GM12878 (cell line): ENCODE measurements around the gene SRSF1. TPM values are rescaled to one million over a fixed set of nuclear protein-coding genes. Genes with fewer than 3 reads are reported as not detected.

ENCODE experiments used
- ATAC-seq: fragments of 200-7000 bp; cut with Tn5 transposase; 3 replicates; pipeline ENCODE4 v1.9.1; 2020; ENCODE audit warnings: mild to moderate bottlenecking, moderate library complexity
- BruUV-seq: library from RNA; stranded (reverse); fragments of 400-500 nt; replicated peaks from 2 replicates; lab custom pipeline; 2021; lab: Mats Ljungman, UMichigan
- CTCF ChIA-PET: fragments of 300-600 bp; sonication (Branson Sonifier 250); formaldehyde crosslinking; extraction: SDS; loops from one replicate; lab custom pipeline; 2021; ENCODE audit warnings: inconsistent platforms; lab: Yijun Ruan, JAX
- POLR2A ChIA-PET: fragments of 350-600 bp; formaldehyde crosslinking; extraction: SDS; loops from one replicate; lab custom pipeline; 2021; ENCODE audit warnings: inconsistent platforms; lab: Charles Lee
- RAD21 ChIA-PET: fragments of 300-600 bp; sonication (Branson Sonifier 250); formaldehyde crosslinking; loops from one replicate; lab custom pipeline; 2023; ENCODE audit warnings: antibody characterized with exemption; ENCODE audit not compliant: unreplicated experiment; lab: Charles Lee
- SMC1A ChIA-PET: fragments of 300-600 bp; sonication (Branson Sonifier 250); formaldehyde crosslinking; loops from one replicate; lab custom pipeline; 2023; ENCODE audit not compliant: unreplicated experiment, uncharacterized antibody; lab: Charles Lee
- DNase-seq: peaks from one replicate; pipeline ENCODE4 v3.0.0-alpha.2; 2011; ENCODE audit warnings: low read depth, low spot score
- FAIRE-seq: peaks from 3 replicates; lab custom pipeline; 2011; peaks lifted over from hg19 to GRCh38; lab: Jason Lieb, UNC
- H2AFZ ChIP-seq: 2 replicates; pipeline ENCODE4 v1.6.0; 2011; ENCODE audit warnings: low read depth, low read length, control low read depth; ENCODE audit not compliant: control insufficient read depth
- H3K27ac ChIP-seq: 2 replicates; pipeline ENCODE4 v1.5.1; 2011; ENCODE audit warnings: control low read depth; ENCODE audit not compliant: control insufficient read depth, insufficient read depth
- H3K27me3 ChIP-seq, 2 experiments: replicated peaks in 1 of 2; 2 replicates each; pipeline versions ENCODE4 v1.6.0 to v1.6.1; 2011; ENCODE audit warnings: low read length in 1 of 2; ENCODE audit not compliant: control insufficient read depth in 2 of 2, insufficient read depth in 2 of 2
- H3K36me3 ChIP-seq, 2 experiments: 2 replicates each; pipeline ENCODE4 v1.5.1; 2011; ENCODE audit warnings: low read length in 1 of 2; ENCODE audit not compliant: control insufficient read depth in 2 of 2, insufficient read depth in 2 of 2
- H3K4me1 ChIP-seq: 2 replicates; pipeline ENCODE4 v1.6.1; 2011; ENCODE audit warnings: mild to moderate bottlenecking, low read length, moderate library complexity, mixed read lengths; ENCODE audit not compliant: control insufficient read depth, insufficient read depth
- H3K4me2 ChIP-seq: 2 replicates; pipeline ENCODE4 v1.6.0; 2011; ENCODE audit warnings: control low read depth; ENCODE audit not compliant: control insufficient read depth, insufficient read depth
- H3K4me3 ChIP-seq: fragments of 200-600 bp; sonication (generic); 2 replicates; pipeline ENCODE4 v1.5.1; 2016
- H3K79me2 ChIP-seq: 2 replicates; pipeline ENCODE4 v1.6.0; 2011; ENCODE audit warnings: low read length; ENCODE audit not compliant: control insufficient read depth, insufficient read depth
- H3K9ac ChIP-seq: 2 replicates; pipeline ENCODE4 v1.8.0; 2011; ENCODE audit warnings: low read length, control low read depth, mixed read lengths; ENCODE audit not compliant: control insufficient read depth, insufficient read depth
- H3K9me3 ChIP-seq: replicated peaks from 3 replicates; pipeline ENCODE4 v1.5.1; 2011; ENCODE audit warnings: mild to moderate bottlenecking, low read length; ENCODE audit not compliant: control insufficient read depth, insufficient read depth
- H4K20me1 ChIP-seq: 2 replicates; pipeline ENCODE4 v1.6.0; 2011; ENCODE audit not compliant: control insufficient read depth, insufficient read depth
- BCL11A ChIP-seq: IDR thresholded peaks from 2 replicates; pipeline ENCODE4 v1.6.1; 2011; ENCODE audit warnings: low read depth, low read length
- CREM ChIP-seq: IDR thresholded peaks from 2 replicates; pipeline ENCODE4 v1.6.1; 2014; ENCODE audit warnings: antibody characterized with exemption, low read depth
- EED ChIP-seq: sonication (generic); IDR thresholded peaks from 2 replicates; pipeline ENCODE4 v1.6.1; 2016; ENCODE audit warnings: antibody characterized with exemption, low read depth
- FOXK2 ChIP-seq: fragments of 450-650 bp; IDR thresholded peaks from 2 replicates; pipeline ENCODE4 v1.6.1; 2017; ENCODE audit warnings: mild to moderate bottlenecking, moderate library complexity
- HDGF ChIP-seq: fragments of 450-650 bp; IDR thresholded peaks from 2 replicates; pipeline ENCODE4 v1.6.1; 2016; ENCODE audit warnings: antibody characterized with exemption
- MEF2B ChIP-seq: fragments of 450-650 bp; IDR thresholded peaks from 2 replicates; pipeline ENCODE4 v1.6.1; 2018; ENCODE audit warnings: mild to moderate bottlenecking, moderate library complexity; ENCODE audit not compliant: partially characterized antibody, poor library complexity, severe bottlenecking
- NBN ChIP-seq: fragments of 450-650 bp; IDR thresholded peaks from 2 replicates; pipeline ENCODE4 v1.6.1; 2016
- PAX8 ChIP-seq: fragments of 450-650 bp; IDR thresholded peaks from 2 replicates; pipeline ENCODE4 v1.6.1; 2017; ENCODE audit warnings: mild to moderate bottlenecking, moderate library complexity
- RFX5 ChIP-seq: IDR thresholded peaks from 2 replicates; pipeline ENCODE4 v1.6.1; 2011; ENCODE audit warnings: low read depth, low read length, improper control_type of control experiment
- WGBS: methylation state at CpG from one replicate; pipeline ENCODE4 v1.1.6; 2016; ENCODE audit warnings: low lambda C conversion rate; ENCODE audit not compliant: insufficient replicate concordance, insufficient coverage; ENCODE audit errors: missing lambda C conversion rate; 5-methylcytosine and 5-hydroxymethylcytosine counted together
- in situ Hi-C: fragments of 300-500 bp; cut with MboI; formaldehyde crosslinking; loops from 9 replicates; pipeline ENCODE4 v1.14.3; 2018; ENCODE audit warnings: mixed read lengths
- intact Hi-C: fragments of 100-400 bp; cut with micrococcal nuclease; formaldehyde crosslinking; loops from one replicate; pipeline ENCODE4 v1.14.2; 2022; ENCODE audit not compliant: unreplicated experiment
- polyA plus RNA-seq, 11 experiments: library from polyadenylated mRNA; depleted of rRNA in 4 of 11; unstranded in 6 of 11; stranded (reverse) in 5 of 11; fragments of >200 nt; fragmentation: Nextera tagmentation in 4 of 11; fragmentation: Illumina TruSeq in 1 of 11; extraction: Ambion mirVana in 4 of 11; extraction: Trizol in 1 of 11; gene quantifications; 1 replicate in 1 of 11; 2 replicates in 10 of 11; pipeline versions ENCODE4 v1.2.1 to v1.2.3, GENCODE V29; 2011 to 2016; ENCODE audit warnings: inconsistent platforms in 2 of 11, missing spikeins in 2 of 11, low read depth in 1 of 11
- total RNA-seq, 4 experiments: library from RNA; depleted of rRNA in 3 of 4; stranded (reverse); fragments of >200 nt in 3 of 4; fragmentation: Illumina TruSeq in 1 of 4; extraction: Trizol in 1 of 4; gene quantifications; 2 replicates each; pipeline versions ENCODE4 v1.2.1 to v1.2.3, GENCODE V29; 2013 to 2021
- TF ChIP-seq, protein P1 (sequence below): fragments of 450-650 bp; conservative IDR thresholded peaks from 2 replicates; pipeline ENCODE4 v1.6.1; 2017; ENCODE audit warnings: mild to moderate bottlenecking, moderate library complexity
- TF ChIP-seq, protein P2 (sequence below): fragments of 450-650 bp; IDR thresholded peaks from 2 replicates; pipeline ENCODE4 v1.6.1; 2017; ENCODE audit warnings: mild to moderate bottlenecking, moderate library complexity
- TF ChIP-seq, protein P3 (sequence below): fragments of 450-650 bp; IDR thresholded peaks from 2 replicates; pipeline ENCODE4 v1.6.1; 2014; ENCODE audit warnings: mild to moderate bottlenecking

Gene SRSF1
- total and polyA plus RNA-seq, 10 of the 15 experiments (the other 5 are each of a cell fraction or from before 2014, with no cell fraction given), result 101 to 474 (median 404) TPM

DNA sequence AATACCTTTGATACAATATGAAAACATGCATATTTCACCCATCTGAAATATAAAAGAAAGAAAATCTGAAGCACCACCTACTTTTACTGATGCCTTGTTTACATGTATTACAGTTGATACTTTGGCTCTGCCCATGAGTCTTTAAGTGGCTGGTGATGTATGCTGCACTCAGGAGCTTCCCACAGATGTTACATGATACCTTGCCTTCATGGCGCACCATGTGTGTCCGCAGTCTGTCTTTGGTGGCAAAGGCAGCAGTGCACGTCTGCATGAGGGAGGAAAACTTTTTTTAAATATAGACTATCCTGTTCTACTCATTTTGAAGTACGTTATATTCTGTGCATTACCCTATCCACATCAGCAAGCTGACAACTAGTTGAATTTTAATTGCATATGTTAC lies 26.5 kb downstream of the SRSF1 start:
- BruUV-seq, result no TSS peak
- no peaks in the 10 kb centered on the region for H3K9me3 ChIP-seq
- no peak overlapping the region for H3K27ac ChIP-seq
- ChIA-PET SMC1A (interaction anchor here (0.8 to 9.3 kb wide), 13 partner anchors 10 to 121 kb away, joined by 3 to 114 read pairs (median 7); no protein-coding TSS in a partner anchor), POLR2A (interaction anchor here (0.6 to 1.8 kb wide), 5 partner anchors 11 to 33 kb away, joined by 3 to 5 read pairs (median 4); partner anchors contain the start of gene SRSF1), CTCF (interaction anchor here (0.7 to 8.8 kb wide), 13 partner anchors 13 to 131 kb away, joined by 3 to 195 read pairs (median 4); partner anchors contain the start of gene SRSF1), RAD21 (interaction anchor here (0.7 to 2.4 kb wide), 7 partner anchors 13 to 122 kb away, joined by 3 to 10 read pairs (median 4); partner anchors contain the start of gene CUEDC1)
- WGBS, result 97% methylated on average over 4 of the region's 4 CpGs
- no peaks in the 10 kb centered on the region for H3K4me1 ChIP-seq
- DNase-seq (no peak), FAIRE-seq (no peak), ATAC-seq (no peak)
- no peaks in the 10 kb centered on the region for H4K20me1 ChIP-seq
- no peaks in the 10 kb centered on the region for H3K27me3 ChIP-seq
- TF ChIP-seq MEF2B, result no peak
- no peak for TF ChIP-seq PAX8
- TF ChIP-seq RFX5, result no peak
- no peak for TF ChIP-seq BCL11A
- TF ChIP-seq, protein P1, sequence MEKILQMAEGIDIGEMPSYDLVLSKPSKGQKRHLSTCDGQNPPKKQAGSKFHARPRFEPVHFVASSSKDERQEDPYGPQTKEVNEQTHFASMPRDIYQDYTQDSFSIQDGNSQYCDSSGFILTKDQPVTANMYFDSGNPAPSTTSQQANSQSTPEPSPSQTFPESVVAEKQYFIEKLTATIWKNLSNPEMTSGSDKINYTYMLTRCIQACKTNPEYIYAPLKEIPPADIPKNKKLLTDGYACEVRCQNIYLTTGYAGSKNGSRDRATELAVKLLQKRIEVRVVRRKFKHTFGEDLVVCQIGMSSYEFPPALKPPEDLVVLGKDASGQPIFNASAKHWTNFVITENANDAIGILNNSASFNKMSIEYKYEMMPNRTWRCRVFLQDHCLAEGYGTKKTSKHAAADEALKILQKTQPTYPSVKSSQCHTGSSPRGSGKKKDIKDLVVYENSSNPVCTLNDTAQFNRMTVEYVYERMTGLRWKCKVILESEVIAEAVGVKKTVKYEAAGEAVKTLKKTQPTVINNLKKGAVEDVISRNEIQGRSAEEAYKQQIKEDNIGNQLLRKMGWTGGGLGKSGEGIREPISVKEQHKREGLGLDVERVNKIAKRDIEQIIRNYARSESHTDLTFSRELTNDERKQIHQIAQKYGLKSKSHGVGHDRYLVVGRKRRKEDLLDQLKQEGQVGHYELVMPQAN, result no peak
- TF ChIP-seq, protein P2, sequence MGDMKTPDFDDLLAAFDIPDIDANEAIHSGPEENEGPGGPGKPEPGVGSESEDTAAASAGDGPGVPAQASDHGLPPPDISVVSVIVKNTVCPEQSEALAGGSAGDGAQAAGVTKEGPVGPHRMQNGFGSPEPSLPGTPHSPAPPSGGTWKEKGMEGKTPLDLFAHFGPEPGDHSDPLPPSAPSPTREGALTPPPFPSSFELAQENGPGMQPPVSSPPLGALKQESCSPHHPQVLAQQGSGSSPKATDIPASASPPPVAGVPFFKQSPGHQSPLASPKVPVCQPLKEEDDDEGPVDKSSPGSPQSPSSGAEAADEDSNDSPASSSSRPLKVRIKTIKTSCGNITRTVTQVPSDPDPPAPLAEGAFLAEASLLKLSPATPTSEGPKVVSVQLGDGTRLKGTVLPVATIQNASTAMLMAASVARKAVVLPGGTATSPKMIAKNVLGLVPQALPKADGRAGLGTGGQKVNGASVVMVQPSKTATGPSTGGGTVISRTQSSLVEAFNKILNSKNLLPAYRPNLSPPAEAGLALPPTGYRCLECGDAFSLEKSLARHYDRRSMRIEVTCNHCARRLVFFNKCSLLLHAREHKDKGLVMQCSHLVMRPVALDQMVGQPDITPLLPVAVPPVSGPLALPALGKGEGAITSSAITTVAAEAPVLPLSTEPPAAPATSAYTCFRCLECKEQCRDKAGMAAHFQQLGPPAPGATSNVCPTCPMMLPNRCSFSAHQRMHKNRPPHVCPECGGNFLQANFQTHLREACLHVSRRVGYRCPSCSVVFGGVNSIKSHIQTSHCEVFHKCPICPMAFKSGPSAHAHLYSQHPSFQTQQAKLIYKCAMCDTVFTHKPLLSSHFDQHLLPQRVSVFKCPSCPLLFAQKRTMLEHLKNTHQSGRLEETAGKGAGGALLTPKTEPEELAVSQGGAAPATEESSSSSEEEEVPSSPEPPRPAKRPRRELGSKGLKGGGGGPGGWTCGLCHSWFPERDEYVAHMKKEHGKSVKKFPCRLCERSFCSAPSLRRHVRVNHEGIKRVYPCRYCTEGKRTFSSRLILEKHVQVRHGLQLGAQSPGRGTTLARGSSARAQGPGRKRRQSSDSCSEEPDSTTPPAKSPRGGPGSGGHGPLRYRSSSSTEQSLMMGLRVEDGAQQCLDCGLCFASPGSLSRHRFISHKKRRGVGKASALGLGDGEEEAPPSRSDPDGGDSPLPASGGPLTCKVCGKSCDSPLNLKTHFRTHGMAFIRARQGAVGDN, result no peak
- no peak for TF ChIP-seq EED
- no peak for TF ChIP-seq CREM
- TF ChIP-seq NBN, result no peak
- TF ChIP-seq, protein P3, sequence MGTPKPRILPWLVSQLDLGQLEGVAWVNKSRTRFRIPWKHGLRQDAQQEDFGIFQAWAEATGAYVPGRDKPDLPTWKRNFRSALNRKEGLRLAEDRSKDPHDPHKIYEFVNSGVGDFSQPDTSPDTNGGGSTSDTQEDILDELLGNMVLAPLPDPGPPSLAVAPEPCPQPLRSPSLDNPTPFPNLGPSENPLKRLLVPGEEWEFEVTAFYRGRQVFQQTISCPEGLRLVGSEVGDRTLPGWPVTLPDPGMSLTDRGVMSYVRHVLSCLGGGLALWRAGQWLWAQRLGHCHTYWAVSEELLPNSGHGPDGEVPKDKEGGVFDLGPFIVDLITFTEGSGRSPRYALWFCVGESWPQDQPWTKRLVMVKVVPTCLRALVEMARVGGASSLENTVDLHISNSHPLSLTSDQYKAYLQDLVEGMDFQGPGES, result no peak
- TF ChIP-seq HDGF, result no peak
- TF ChIP-seq FOXK2, result no peak
- in situ Hi-C loops, result no loop called here
- H3K9ac ChIP-seq, result no peak overlapping the region
- intact Hi-C loops, result no loop called here
- H2AFZ ChIP-seq, result no peak overlapping the region
- H3K36me3 ChIP-seq, result peaks cover 0 to 21% of the 10 kb centered on the region in 2 experiments; a peak in 2 of 4 replicates
- no peak overlapping the region for H3K4me3 ChIP-seq
- no peaks in the 10 kb centered on the region; the same call in none of the 2 replicates for H3K79me2 ChIP-seq
- no peak overlapping the region for H3K4me2 ChIP-seq
